Neural crest cell (in vitro differentiated cells): ENCODE results near the gene SUSD4. TPM values are rescaled to one million over a fixed set of nuclear protein-coding genes. Genes with fewer than 3 reads are reported as not detected.

Experiments
- DNase-seq: peaks from one replicate; pipeline ENCODE4 v3.0.0; 2021; ENCODE audit warnings: low read depth, mixed read lengths, low spot score
- H3K27ac Mint-ChIP-seq: one replicate; pipeline ENCODE4 v1.8.0; 2021; ENCODE audit warnings: mild to moderate bottlenecking, mixed read lengths; ENCODE audit not compliant: unreplicated experiment
- H3K27me3 Mint-ChIP-seq: 2 replicates; pipeline ENCODE4 v1.8.0; 2021; ENCODE audit warnings: low read depth, mild to moderate bottlenecking, mixed read lengths
- H3K36me3 Mint-ChIP-seq: 2 replicates; pipeline ENCODE4 v1.8.0; 2021; ENCODE audit warnings: low read depth, mild to moderate bottlenecking, mixed read lengths
- H3K4me1 Mint-ChIP-seq: 2 replicates; pipeline ENCODE4 v1.8.0; 2021; ENCODE audit warnings: mixed read lengths
- H3K4me3 Mint-ChIP-seq: one replicate; pipeline ENCODE4 v1.8.0; 2021; ENCODE audit warnings: mild to moderate bottlenecking, mixed read lengths
- H3K9me3 Mint-ChIP-seq: 2 replicates; pipeline ENCODE4 v1.8.0; 2021; ENCODE audit warnings: mixed read lengths
- CTCF ChIP-seq: fragments of 200-600 bp; sonication (generic); conservative IDR thresholded peaks from 2 replicates; pipeline ENCODE4 v1.5.0; 2021; ENCODE audit warnings: antibody characterized with exemption, mild to moderate bottlenecking
- total RNA-seq: library from RNA; stranded (reverse); gene quantifications from 2 replicates; pipeline ENCODE4 v1.2.1, GENCODE V29; 2021

The SUSD4 gene
- total RNA-seq, 1 donor from 2014 or later, result 0.56 TPM

GRCh38 chr1:223313415-223313754 lies 50.6 kb downstream of the SUSD4 start:
- no peak overlapping the region for H3K27ac Mint-ChIP-seq
- H3K27me3 Mint-ChIP-seq, result no peaks in the 10 kb centered on the region
- peaks cover 4% of the 10 kb centered on the region for H3K9me3 Mint-ChIP-seq
- H3K4me3 Mint-ChIP-seq, result no peak overlapping the region
- H3K36me3 Mint-ChIP-seq, result no peaks in the 10 kb centered on the region
- no peaks in the 10 kb centered on the region for H3K4me1 Mint-ChIP-seq
- no peak for TF ChIP-seq CTCF
- no peak for DNase-seq

GRCh38 chr1:223312705-223313414 lies 51.1 kb downstream of the SUSD4 start:
- Mint-ChIP-seq H3K27ac (no peak overlapping the region), H3K36me3 (no peaks in the 10 kb centered on the region), H3K27me3 (peaks cover 2% of the 10 kb centered on the region), H3K4me1 (no peaks in the 10 kb centered on the region), H3K4me3 (no peak overlapping the region), H3K9me3 (peaks cover 4% of the 10 kb centered on the region)
- no peak for TF ChIP-seq CTCF
- no peak for DNase-seq

- no peak overlapping the region for H3K27ac Mint-ChIP-seq
- peaks cover 2% of the 10 kb centered on the region for H3K27me3 Mint-ChIP-seq
- no peak for TF ChIP-seq CTCF
- H3K4me1 Mint-ChIP-seq, result no peaks in the 10 kb centered on the region
- H3K4me3 Mint-ChIP-seq, result no peak overlapping the region
- peaks cover 4% of the 10 kb centered on the region for H3K9me3 Mint-ChIP-seq
- H3K36me3 Mint-ChIP-seq, result no peaks in the 10 kb centered on the region
- no peak for DNase-seq
Measured at GRCh38 chr1:223312273-223312672, 51.7 kb downstream of the SUSD4 start.

GRCh38 chr1:223311826-223312225 lies 52.1 kb downstream of the SUSD4 start:
- Mint-ChIP-seq H3K36me3 (no peaks in the 10 kb centered on the region), H3K4me1 (no peaks in the 10 kb centered on the region), H3K27ac (no peak overlapping the region), H3K4me3 (no peak overlapping the region), H3K9me3 (peaks cover 4% of the 10 kb centered on the region), H3K27me3 (peaks cover 2% of the 10 kb centered on the region)
- DNase-seq, result no peak
- TF ChIP-seq CTCF, result no peak

GRCh38 chr1:223308136-223308535 lies 55.8 kb downstream of the SUSD4 start:
- DNase-seq, result no peak
- Mint-ChIP-seq H3K4me1 (no peaks in the 10 kb centered on the region), H3K27ac (no peak overlapping the region), H3K36me3 (no peaks in the 10 kb centered on the region), H3K4me3 (no peak overlapping the region), H3K9me3 (peaks cover 3% of the 10 kb centered on the region), H3K27me3 (peaks cover 2% of the 10 kb centered on the region)
- no peak for TF ChIP-seq CTCF
